ENCODE results near the gene CXCL3.
"Not testable (repeated sequence)": the region's sequence is repeated elsewhere in the genome, so short reads cannot be mapped to it uniquely, and the experiment has no call there.

Gene CXCL3

GRCh38 chr4:74038425-74039314 lies at the start of gene CXCL3:
Gene CXCL3, minus strand, starts transcription at chr4:74038689. Its CDS starts 78 bp downstream, at chr4:74038611.
- no peak for DNase-seq

GRCh38 chr4:74087481-74087880 lies 49.0 kb upstream of the CXCL3 start:
- DNase-seq, result no peak

GRCh38 chr4:74085669-74086068 lies 47.2 kb upstream of the CXCL3 start:
- no peak for DNase-seq

- DNase-seq, result no peak
These were observed 46.5 kb upstream of the CXCL3 start for GRCh38 chr4:74084984-74085383.

GRCh38 chr4:74083546-74083945 lies 45.1 kb upstream of the CXCL3 start:
- DNase-seq, result no peak

GRCh38 chr4:74081035-74081434 lies 42.5 kb upstream of the CXCL3 start:
- no peak for DNase-seq

- DNase-seq, result not testable (repeated sequence)
These were observed 41.9 kb upstream of the CXCL3 start for GRCh38 chr4:74080351-74080750.

- DNase-seq, result not testable (repeated sequence)
These were observed 40.5 kb upstream of the CXCL3 start for GRCh38 chr4:74079024-74079423.

GRCh38 chr4:74073358-74073757 lies 34.9 kb upstream of the CXCL3 start:
- no peak for DNase-seq

- no peak for DNase-seq
These were observed 34.2 kb upstream of the CXCL3 start for GRCh38 chr4:74072739-74073138.

- no peak for DNase-seq
These were observed 29.1 kb upstream of the CXCL3 start for GRCh38 chr4:74067586-74067985.

- DNase-seq, result no peak
These were observed 27.7 kb upstream of the CXCL3 start for GRCh38 chr4:74066232-74066631.

GRCh38 chr4:74065115-74065642 lies 26.7 kb upstream of the CXCL3 start:
- DNase-seq, result no peak

- DNase-seq, result no peak
These were observed 25.4 kb upstream of the CXCL3 start for GRCh38 chr4:74063859-74064258.

- no peak for DNase-seq
These were observed 24.5 kb upstream of the CXCL3 start for GRCh38 chr4:74062953-74063352.

GRCh38 chr4:74061430-74061829 lies 22.9 kb upstream of the CXCL3 start:
- no peak for DNase-seq

- no peak for DNase-seq
These were observed 20.8 kb upstream of the CXCL3 start for GRCh38 chr4:74059161-74059829.

- DNase-seq, result no peak
These were observed 19.7 kb upstream of the CXCL3 start for GRCh38 chr4:74058048-74058651.

- DNase-seq, result no peak
These were observed 19.1 kb upstream of the CXCL3 start for GRCh38 chr4:74057588-74057987.

GRCh38 chr4:74056858-74057562 lies 18.5 kb upstream of the CXCL3 start:
- DNase-seq, result no peak

- no peak for DNase-seq
These were observed 17.8 kb upstream of the CXCL3 start for GRCh38 chr4:74056114-74056857.

GRCh38 chr4:74055498-74055897 lies 17.0 kb upstream of the CXCL3 start:
- no peak for DNase-seq
